PC-3 (cell line): ENCODE results near the gene ESPNL.

Experiments
- CTCF ChIP-seq: fragments of 300-600 bp; sonication (generic); conservative IDR thresholded peaks from 2 replicates; pipeline ENCODE4 v1.5.1; 2017; ENCODE audit warnings: antibody characterized with exemption, low read depth, mild to moderate bottlenecking, low read length
- EZH2 ChIP-seq: fragments of 300-600 bp; sonication (generic); IDR thresholded peaks from one replicate; pipeline ENCODE4 v1.6.1; 2017; ENCODE audit warnings: antibody characterized with exemption, mild to moderate bottlenecking, low read length; ENCODE audit not compliant: unreplicated experiment

GRCh38 chr2:238094438-238095022 lies 5.6 kb upstream of the ESPNL start:
- no peak for TF ChIP-seq CTCF
- no peak for TF ChIP-seq EZH2
